Measurements from ENCODE around the gene EYA2. TPM values are rescaled to one million over a fixed set of nuclear protein-coding genes. Genes with fewer than 3 reads are reported as not detected.

Gene EYA2
- total and polyA plus RNA-seq, 2 of the 4 experiments (the other 2 are of a cell fraction) = 2.3 to 5.4 TPM

- no peak overlapping the region for H3K4me3 ChIP-seq (ENCODE audit: insufficient read depth, low read depth, low read length)
- H3K56ac ChIP-seq (ENCODE audit: extremely low read depth, insufficient read depth, low read length) = no peak overlapping the region
- CTCF ChIA-PET = no interaction called here
- DNase-seq = no peak
- H4K8ac ChIP-seq (ENCODE audit: low read depth in 2 of 2, low read length in 2 of 2) = no peak overlapping the region
- no peak overlapping the region for H2AK5ac ChIP-seq (ENCODE audit: low read depth, low read length)
- H3K23ac ChIP-seq (ENCODE audit: low read depth, low read length) = no peak overlapping the region
- dilution Hi-C loops (cut with HindIII; ENCODE audit: low sequenced_read_pairs, unreplicated experiment) (no loop called here), in situ Hi-C loops (cut with MboI; ENCODE audit: low sequenced_read_pairs) (no loop called here), intact Hi-C loops (cut with micrococcal nuclease) (no loop called here)
- H2BK5ac ChIP-seq (ENCODE audit: low read depth, low read length, poor library complexity, severe bottlenecking) = no peak overlapping the region
- H2BK20ac ChIP-seq (ENCODE audit: low read depth, low read length) = no peak overlapping the region
- no peaks in the 10 kb centered on the region; the same call in 1 of the 2 replicates for H3K4me1 ChIP-seq (ENCODE audit: control insufficient read depth, insufficient read depth, low read length)
- H3K4ac ChIP-seq (ENCODE audit: low read depth, low read length) = no peak overlapping the region
- H4K5ac ChIP-seq (ENCODE audit: low read depth, low read length) = no peak overlapping the region
- no peak overlapping the region for H2AFZ ChIP-seq (replicated peaks; ENCODE audit: low read length, poor library complexity)
- WGBS, 2 experiments (ENCODE audit: extremely low coverage in 2 of 2, insufficient read length in 1 of 2) = 88% methylated on average over 9 of the region's 12 CpGs; no CpG with 5 or more reads in 1 of the 2 experiments
- BruUV-seq (replicated peaks) = no TSS peak
- POLR2A ChIA-PET (ENCODE audit: unreplicated experiment) = no interaction called here
- H3K4me2 ChIP-seq (ENCODE audit: low read depth, low read length) = no peak overlapping the region
- no peak overlapping the region for H3K9ac ChIP-seq (ENCODE audit: low read depth, low read length)
- no peak overlapping the region for H3K27ac ChIP-seq (ENCODE audit: insufficient read depth, low read length)
- no peaks in the 10 kb centered on the region for H3K79me1 ChIP-seq (ENCODE audit: low read depth in 1 of 2, low read length in 2 of 2)
- no peak overlapping the region for H3K14ac ChIP-seq (replicated peaks; ENCODE audit: low read depth, low read length)
- no peak overlapping the region for H2BK120ac ChIP-seq (ENCODE audit: low read depth, low read length)
- no peaks in the 10 kb centered on the region for H3K9me1 ChIP-seq (ENCODE audit: insufficient read depth, low read length)
- H3K27me3 ChIP-seq (ENCODE audit: control insufficient read depth, insufficient read depth, low read length) = no peaks in the 10 kb centered on the region
- H2AK9ac ChIP-seq (replicated peaks; ENCODE audit: low read depth, low read length, poor library complexity) = no peak overlapping the region
- no peaks in the 10 kb centered on the region for H3K36me3 ChIP-seq (ENCODE audit: control insufficient read depth, insufficient read depth, low read length)
- no peak for TF ChIP-seq MAZ (IDR thresholded peaks at IDR 0.05; ENCODE audit: borderline replicate concordance, low read depth, low read length)
- no peak for TF ChIP-seq BHLHE40 (IDR thresholded peaks at IDR 0.05; ENCODE audit: low read depth, low read length)
- no peak for TF ChIP-seq CEBPB (IDR thresholded peaks at IDR 0.05; ENCODE audit: low read depth, low read length)
- TF ChIP-seq MAFK (IDR thresholded peaks at IDR 0.05; ENCODE audit: low read depth, low read length) = no peak
- TF ChIP-seq FOS (IDR thresholded peaks at IDR 0.05; ENCODE audit: low read depth, low read length) = no peak
- TF ChIP-seq SMC3 (IDR thresholded peaks at IDR 0.05; ENCODE audit: low read depth, low read length) = no peak
- no peak for TF ChIP-seq CHD1 (IDR thresholded peaks at IDR 0.05; ENCODE audit: low read depth, low read length)
- no peak for TF ChIP-seq RAD21 (IDR thresholded peaks at IDR 0.05; ENCODE audit: low read length)
- no peak for TF ChIP-seq POLR2A (IDR thresholded peaks at IDR 0.05; ENCODE audit: low read depth, low read length)
- TF ChIP-seq, protein P1, sequence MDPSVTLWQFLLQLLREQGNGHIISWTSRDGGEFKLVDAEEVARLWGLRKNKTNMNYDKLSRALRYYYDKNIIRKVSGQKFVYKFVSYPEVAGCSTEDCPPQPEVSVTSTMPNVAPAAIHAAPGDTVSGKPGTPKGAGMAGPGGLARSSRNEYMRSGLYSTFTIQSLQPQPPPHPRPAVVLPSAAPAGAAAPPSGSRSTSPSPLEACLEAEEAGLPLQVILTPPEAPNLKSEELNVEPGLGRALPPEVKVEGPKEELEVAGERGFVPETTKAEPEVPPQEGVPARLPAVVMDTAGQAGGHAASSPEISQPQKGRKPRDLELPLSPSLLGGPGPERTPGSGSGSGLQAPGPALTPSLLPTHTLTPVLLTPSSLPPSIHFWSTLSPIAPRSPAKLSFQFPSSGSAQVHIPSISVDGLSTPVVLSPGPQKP (IDR thresholded peaks at IDR 0.05; ENCODE audit: borderline replicate concordance, low read depth, low read length) = no peak
- no peak for TF ChIP-seq CTCF (conservative IDR thresholded peaks at IDR 0.05; ENCODE audit: low read depth, low read length)
- TF ChIP-seq RFX5 (IDR thresholded peaks at IDR 0.05; ENCODE audit: low read depth, low read length) = no peak
- no peak for TF ChIP-seq USF2 (IDR thresholded peaks at IDR 0.05; ENCODE audit: low read depth, low read length)
- no peak for TF ChIP-seq MXI1 (IDR thresholded peaks at IDR 0.05; ENCODE audit: borderline replicate concordance, low read depth, low read length)
- TF ChIP-seq RCOR1 (IDR thresholded peaks at IDR 0.05; ENCODE audit: insufficient replicate concordance, low read length) = no peak
- TF ChIP-seq NFE2L2 (IDR thresholded peaks at IDR 0.05; ENCODE audit: low read depth, low read length) = no peak
- H3K9me3 ChIP-seq (ENCODE audit: control insufficient read depth, insufficient read depth, low read length) = no peaks in the 10 kb centered on the region
- H4K20me1 ChIP-seq (ENCODE audit: insufficient read depth, low read length) = no peaks in the 10 kb centered on the region
- no peak for ATAC-seq (ENCODE audit: low read depth)
- no peak overlapping the region for H2BK15ac ChIP-seq (ENCODE audit: low read depth, low read length)
- H4K91ac ChIP-seq (ENCODE audit: insufficient read depth, low read depth, low read length) = no peak overlapping the region
- H3K18ac ChIP-seq (ENCODE audit: low read depth, low read length) = no peak overlapping the region
Measured at GRCh38 chr20:47036091-47036870, 141.6 kb downstream of the EYA2 start.

Data from IMR-90 (cell line).